Fibroblast of mammary gland (primary cell): ENCODE measurements around the gene PALM.

Experiments
- DNase-seq: peaks from one replicate; pipeline ENCODE4 v3.0.0-alpha.2; 2010; ENCODE audit warnings: low read depth
- H3K4me3 ChIP-seq: 2 replicates; pipeline ENCODE4 v1.5.1; 2011; ENCODE audit warnings: low read depth, mild to moderate bottlenecking, low read length, moderate library complexity; ENCODE audit not compliant: control insufficient read depth
- CTCF ChIP-seq: conservative IDR thresholded peaks from 2 replicates; pipeline ENCODE4 v1.5.1; 2011; ENCODE audit warnings: low read depth, low read length, inconsistent platforms; ENCODE audit not compliant: control insufficient read depth, insufficient read depth

PALM gene

GRCh38 chr19:676339-677105, 32.2 kb upstream of the PALM start, which contains the start of gene FSTL3:
Gene FSTL3, plus strand, starts transcription at chr19:676392. Its CDS starts 32 bp downstream, at chr19:676424.
- peak within 1 kb of the TSS; percentile 79 for H3K4me3 ChIP-seq
- TF ChIP-seq CTCF: no peak
- no peak for DNase-seq

GRCh38 chr19:677201-677600, 31.5 kb upstream of the PALM start:
- DNase-seq: peak; percentile 85
- H3K4me3 ChIP-seq: peak overlapping the region; percentile 79
- TF ChIP-seq CTCF: no peak

GRCh38 chr19:677601-678436, 30.9 kb upstream of the PALM start:
- H3K4me3 ChIP-seq: peak overlapping the region; percentile 79
- no peak for DNase-seq
- no peak for TF ChIP-seq CTCF

- DNase-seq: no peak
- H3K4me3 ChIP-seq: peak overlapping the region; percentile 47
- TF ChIP-seq CTCF: no peak
These were observed 29.8 kb upstream of the PALM start for GRCh38 chr19:678791-679388.

GRCh38 chr19:679418-680286, 29.1 kb upstream of the PALM start:
- peak overlapping the region; percentile 47 for H3K4me3 ChIP-seq
- DNase-seq: peak; percentile 84
- no peak for TF ChIP-seq CTCF
